IMR-90 (cell line): ENCODE data around the gene HSPB9.

ENCODE experiments used
- BHLHE40 ChIP-seq: fragments of 150-350 bp; IDR thresholded peaks from 2 replicates; pipeline ENCODE4 v1.6.1; 2016; ENCODE audit warnings: mild to moderate bottlenecking, low read depth, low read length
- CEBPB ChIP-seq: IDR thresholded peaks from 2 replicates; pipeline ENCODE4 v1.6.1; 2012; ENCODE audit warnings: low read depth, low read length, improper control_type of control experiment
- MXI1 ChIP-seq: IDR thresholded peaks from 2 replicates; pipeline ENCODE4 v1.6.1; 2012; ENCODE audit warnings: low read depth, mild to moderate bottlenecking, low read length, moderate library complexity, borderline replicate concordance
- NFE2L2 ChIP-seq: fragments of 150-350 bp; IDR thresholded peaks from 2 replicates; pipeline ENCODE4 v1.6.1; 2016; ENCODE audit warnings: low read depth, mild to moderate bottlenecking, low read length
- POLR2A ChIP-seq: IDR thresholded peaks from 2 replicates; pipeline ENCODE4 v1.6.1; 2012; ENCODE audit warnings: mild to moderate bottlenecking, low read depth, low read length
- RAD21 ChIP-seq: IDR thresholded peaks from 2 replicates; pipeline ENCODE4 v1.6.1; 2012; ENCODE audit warnings: low read length, improper control_type of control experiment
- RCOR1 ChIP-seq: IDR thresholded peaks from 2 replicates; pipeline ENCODE4 v1.6.1; 2012; ENCODE audit warnings: mild to moderate bottlenecking, low read length, improper control_type of control experiment; ENCODE audit not compliant: insufficient replicate concordance
- RFX5 ChIP-seq: IDR thresholded peaks from 2 replicates; pipeline ENCODE4 v1.8.0; 2012; ENCODE audit warnings: low read depth, mild to moderate bottlenecking, low read length, moderate library complexity
- SMC3 ChIP-seq: fragments of 150-350 bp; IDR thresholded peaks from 2 replicates; pipeline ENCODE4 v1.6.1; 2016; ENCODE audit warnings: low read depth, mild to moderate bottlenecking, antibody characterized with exemption, low read length, moderate library complexity
- TF ChIP-seq, protein P1 (sequence below): conservative IDR thresholded peaks from 2 replicates; pipeline ENCODE4 v1.5.1; 2012; ENCODE audit warnings: mild to moderate bottlenecking, low read depth, low read length, improper control_type of control experiment
- TF ChIP-seq, protein P2 (sequence below): fragments of 150-350 bp; IDR thresholded peaks from 2 replicates; pipeline ENCODE4 v1.6.1; 2017; ENCODE audit warnings: mild to moderate bottlenecking, antibody characterized with exemption, low read length, low read depth

DNA sequence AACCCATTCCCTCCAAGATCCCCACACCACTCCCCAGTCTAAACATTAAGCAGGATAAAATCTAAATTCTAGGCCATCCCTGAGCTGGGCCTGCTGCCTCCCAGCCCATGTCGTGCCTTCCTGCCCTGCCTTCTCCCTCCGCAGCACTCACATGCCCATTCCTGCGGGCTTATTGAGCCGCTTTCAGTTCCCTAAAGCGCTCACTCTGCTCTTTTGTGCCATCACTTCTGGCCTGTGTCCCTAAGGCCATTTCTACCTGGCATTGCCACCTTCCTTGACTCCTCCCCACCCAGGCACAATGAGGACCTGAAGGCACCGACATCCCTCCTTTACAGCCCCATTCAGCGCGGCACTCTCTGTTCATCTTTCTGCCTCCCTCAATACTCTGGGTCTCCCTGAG, 45.2 kb downstream of the HSPB9 start:
- TF ChIP-seq RAD21 (no peak), CEBPB (no peak), BHLHE40 (no peak), NFE2L2 (no peak), SMC3 (no peak), POLR2A (no peak), RCOR1 (no peak), RFX5 (no peak), MXI1 (no peak)
- TF ChIP-seq, protein P1, sequence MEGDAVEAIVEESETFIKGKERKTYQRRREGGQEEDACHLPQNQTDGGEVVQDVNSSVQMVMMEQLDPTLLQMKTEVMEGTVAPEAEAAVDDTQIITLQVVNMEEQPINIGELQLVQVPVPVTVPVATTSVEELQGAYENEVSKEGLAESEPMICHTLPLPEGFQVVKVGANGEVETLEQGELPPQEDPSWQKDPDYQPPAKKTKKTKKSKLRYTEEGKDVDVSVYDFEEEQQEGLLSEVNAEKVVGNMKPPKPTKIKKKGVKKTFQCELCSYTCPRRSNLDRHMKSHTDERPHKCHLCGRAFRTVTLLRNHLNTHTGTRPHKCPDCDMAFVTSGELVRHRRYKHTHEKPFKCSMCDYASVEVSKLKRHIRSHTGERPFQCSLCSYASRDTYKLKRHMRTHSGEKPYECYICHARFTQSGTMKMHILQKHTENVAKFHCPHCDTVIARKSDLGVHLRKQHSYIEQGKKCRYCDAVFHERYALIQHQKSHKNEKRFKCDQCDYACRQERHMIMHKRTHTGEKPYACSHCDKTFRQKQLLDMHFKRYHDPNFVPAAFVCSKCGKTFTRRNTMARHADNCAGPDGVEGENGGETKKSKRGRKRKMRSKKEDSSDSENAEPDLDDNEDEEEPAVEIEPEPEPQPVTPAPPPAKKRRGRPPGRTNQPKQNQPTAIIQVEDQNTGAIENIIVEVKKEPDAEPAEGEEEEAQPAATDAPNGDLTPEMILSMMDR = no peak
- TF ChIP-seq, protein P2, sequence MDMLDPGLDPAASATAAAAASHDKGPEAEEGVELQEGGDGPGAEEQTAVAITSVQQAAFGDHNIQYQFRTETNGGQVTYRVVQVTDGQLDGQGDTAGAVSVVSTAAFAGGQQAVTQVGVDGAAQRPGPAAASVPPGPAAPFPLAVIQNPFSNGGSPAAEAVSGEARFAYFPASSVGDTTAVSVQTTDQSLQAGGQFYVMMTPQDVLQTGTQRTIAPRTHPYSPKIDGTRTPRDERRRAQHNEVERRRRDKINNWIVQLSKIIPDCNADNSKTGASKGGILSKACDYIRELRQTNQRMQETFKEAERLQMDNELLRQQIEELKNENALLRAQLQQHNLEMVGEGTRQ = no peak
